Activated CD8-positive, alpha-beta T cell treated with anti-CD3 and anti-CD28 coated beads for 36 hours (primary cell): Measurements from ENCODE around the gene LYL1. TPM values are rescaled to one million over a fixed set of nuclear protein-coding genes. Genes with fewer than 3 reads are reported as not detected.

Source experiments
- ATAC-seq: fragments of 200-7000 bp; cut with Tn5 transposase; one replicate; pipeline ENCODE4 v1.10.0; 2021; ENCODE audit warnings: mild to moderate bottlenecking, moderate library complexity
- CTCF ChIA-PET: fragments of 350-600 bp; sonication (Branson Sonifier 250); formaldehyde crosslinking; loops from one replicate; lab custom pipeline; 2021; ENCODE audit warnings: antibody characterized with exemption; lab: Charles Lee
- POLR2A ChIA-PET: fragments of 350-600 bp; sonication (Branson Sonifier 250); formaldehyde crosslinking; loops from one replicate; lab custom pipeline; 2021; ENCODE audit warnings: antibody characterized with exemption; lab: Charles Lee
- DNase-seq: peaks from one replicate; pipeline ENCODE4 v3.0.0-alpha.2; 2020
- H3K27ac Mint-ChIP-seq: one replicate; pipeline ENCODE4 v1.8.0; 2021; ENCODE audit warnings: mild to moderate bottlenecking, mixed read lengths
- H3K27me3 Mint-ChIP-seq: one replicate; pipeline ENCODE4 v1.8.0; 2021; ENCODE audit warnings: mixed read lengths
- H3K36me3 Mint-ChIP-seq: one replicate; pipeline ENCODE4 v1.8.0; 2021; ENCODE audit warnings: low read depth, mixed read lengths
- H3K4me1 Mint-ChIP-seq: one replicate; pipeline ENCODE4 v1.8.0; 2021; ENCODE audit warnings: low read depth, mixed read lengths
- H3K4me3 Mint-ChIP-seq: one replicate; pipeline ENCODE4 v1.8.0; 2021; ENCODE audit warnings: mild to moderate bottlenecking, moderate library complexity, mixed read lengths
- H3K9me3 Mint-ChIP-seq: one replicate; pipeline ENCODE4 v1.8.0; 2021; ENCODE audit warnings: mixed read lengths
- CTCF ChIP-seq: fragments of 200-600 bp; IDR thresholded peaks from one replicate; pipeline ENCODE4 v1.8.0; 2022; ENCODE audit warnings: antibody characterized with exemption, mild to moderate bottlenecking
- intact Hi-C: fragments of 100-400 bp; cut with micrococcal nuclease; formaldehyde crosslinking; loops from one replicate; pipeline ENCODE4 v1.10.0; 2022
- total RNA-seq, 2 experiments: library from RNA; stranded (reverse); gene quantifications; one replicate each; pipeline ENCODE4 v1.2.3, GENCODE V29; 2021

Gene LYL1
- total RNA-seq, 2 experiments from 2014 or later, result 3.9 to 4.8 TPM

GRCh38 chr19:13103581-13104359 lies 1.1 kb upstream of the LYL1 start:
- peaks cover 31% of the 10 kb centered on the region for H3K4me1 Mint-ChIP-seq

GRCh38 chr19:13102416-13102665 lies 317 bp downstream of the LYL1 start:
- POLR2A ChIA-PET, result interaction anchor here (1.0 to 4.6 kb wide), 3 partner anchors 13 to 137 kb away, joined by 3 to 46 read pairs (median 3); partner anchors contain the start of genes NACC1 and TRMT1

More at GRCh38 chr19:13103581-13104359, 1.1 kb upstream of the LYL1 start:
- peaks cover 15% of the 10 kb centered on the region for H3K36me3 Mint-ChIP-seq
- ChIA-PET POLR2A (interaction anchor here (0.9 to 4.6 kb wide), 5 partner anchors 12 to 138 kb away, joined by 3 to 46 read pairs (median 8); partner anchors contain the start of genes NACC1 and TRMT1), CTCF (interaction anchor here (0.9 to 3.6 kb wide), 15 partner anchors 9 to 159 kb away, joined by 3 to 39 read pairs (median 3); partner anchors contain the start of genes IER2, NACC1, STX10 and TRMT1)
- peaks cover 3% of the 10 kb centered on the region for H3K27me3 Mint-ChIP-seq
- intact Hi-C loops, result no loop called here
- peak overlapping the region; percentile 86 for H3K27ac Mint-ChIP-seq
- ATAC-seq (no peak), DNase-seq (no peak)
- H3K9me3 Mint-ChIP-seq, result no peaks in the 10 kb centered on the region
- H3K4me3 Mint-ChIP-seq, result peak overlapping the region; percentile 80
- TF ChIP-seq CTCF, result no peak

GRCh38 chr19:13101590-13102415 lies 855 bp downstream of the LYL1 start:
- no peaks in the 10 kb centered on the region for H3K9me3 Mint-ChIP-seq
- H3K36me3 Mint-ChIP-seq, result peaks cover 10% of the 10 kb centered on the region
- POLR2A ChIA-PET, result interaction anchor here (0.5 to 3.0 kb wide), 5 partner anchors 13 to 1159 kb away, joined by 3 to 36 read pairs (median 4); partner anchors contain the start of genes NACC1 and TRMT1
- CTCF ChIA-PET, result interaction anchor here (0.6 to 3.7 kb wide), 6 partner anchors 10 to 136 kb away, joined by 3 to 21 read pairs (median 4); no protein-coding TSS in a partner anchor
- H3K4me1 Mint-ChIP-seq, result peaks cover 44% of the 10 kb centered on the region
- no peak for ATAC-seq
- no peak for TF ChIP-seq CTCF
- intact Hi-C loops, result no loop called here
- no peak overlapping the region for H3K27ac Mint-ChIP-seq
- H3K27me3 Mint-ChIP-seq, result peaks cover 18% of the 10 kb centered on the region
- no peak for DNase-seq
- H3K4me3 Mint-ChIP-seq, result peak overlapping the region; percentile 66

More at GRCh38 chr19:13102416-13102665, 317 bp downstream of the LYL1 start:
- Mint-ChIP-seq H3K36me3 (peaks cover 11% of the 10 kb centered on the region), H3K27ac (no peak overlapping the region), H3K27me3 (peaks cover 14% of the 10 kb centered on the region), H3K4me1 (peaks cover 39% of the 10 kb centered on the region), H3K9me3 (no peaks in the 10 kb centered on the region), H3K4me3 (peak overlapping the region; percentile 66)
- no peak for TF ChIP-seq CTCF
- intact Hi-C loops, result no loop called here
- CTCF ChIA-PET, result interaction anchor here (1.0 to 3.7 kb wide), 4 partner anchors 12 to 137 kb away, joined by 3 to 21 read pairs (median 6); no protein-coding TSS in a partner anchor
- DNase-seq (no peak), ATAC-seq (no peak)

DNA sequence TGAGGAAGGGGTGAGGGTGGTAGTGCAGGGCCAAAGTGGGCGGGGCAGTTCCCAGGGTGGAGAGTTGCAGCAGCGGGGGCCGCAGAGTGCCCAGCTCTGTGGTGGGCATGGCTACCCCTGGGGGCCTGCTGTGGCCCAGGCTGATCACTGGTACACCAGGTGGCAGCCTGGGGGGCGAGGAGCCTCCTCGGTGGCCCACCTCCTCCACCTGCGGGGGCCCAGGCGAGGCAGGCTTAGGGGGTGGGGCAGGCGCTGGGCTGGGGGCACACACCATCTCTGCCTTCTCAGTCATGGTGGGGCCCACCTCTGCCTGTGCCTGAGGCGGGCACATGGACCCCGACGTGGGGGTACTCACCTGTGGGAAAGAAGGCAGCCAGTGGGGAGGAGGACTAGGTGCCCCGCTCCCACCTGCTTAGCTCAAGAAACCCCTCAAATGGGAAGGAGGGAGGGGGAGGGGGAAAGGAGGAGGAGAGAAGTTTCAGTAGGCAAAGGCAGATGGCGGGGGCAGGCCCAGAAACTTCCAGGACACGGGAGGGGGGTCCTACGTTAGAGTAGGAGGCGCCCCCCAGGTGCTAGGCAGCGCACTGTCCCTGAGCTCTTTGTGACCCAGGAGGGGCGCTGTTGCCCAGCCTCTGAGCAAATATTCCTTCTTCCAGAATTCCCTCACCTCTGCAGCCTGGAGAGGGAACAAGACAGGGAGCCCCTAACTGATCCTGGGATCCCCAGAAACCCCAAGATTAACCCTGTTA lies 1.6 kb downstream of the LYL1 start:
- POLR2A ChIA-PET, result interaction anchor here (0.5 to 3.0 kb wide), 6 partner anchors 14 to 1159 kb away, joined by 3 to 36 read pairs (median 4); partner anchors contain the start of genes NACC1 and TRMT1
- no peak for DNase-seq
- no peak for TF ChIP-seq CTCF
- Mint-ChIP-seq H3K4me1 (peaks cover 47% of the 10 kb centered on the region), H3K9me3 (no peaks in the 10 kb centered on the region), H3K4me3 (peak overlapping the region; percentile 66), H3K27me3 (peaks cover 21% of the 10 kb centered on the region), H3K27ac (no peak overlapping the region), H3K36me3 (peaks cover 10% of the 10 kb centered on the region)
- no peak for ATAC-seq
- CTCF ChIA-PET, result interaction anchor here (0.6 to 3.7 kb wide), 6 partner anchors 11 to 136 kb away, joined by 3 to 21 read pairs (median 4); no protein-coding TSS in a partner anchor
- intact Hi-C loops, result no loop called here
